Hematopoietic multipotent progenitor cell treated with erythropoietin and hydrocortisone succinate and interleukin-3 and kit ligand, for 6 days (in vitro differentiated cells): ENCODE measurements around the gene CP.
"Not testable (repeated sequence)": the region's sequence is repeated elsewhere in the genome, so short reads cannot be mapped to it uniquely, and the experiment has no call there.

Experiments
- DNase-seq: peaks from one replicate; pipeline ENCODE4 v3.0.0-alpha.2; 2015

CP gene

GRCh38 chr3:149226776-149227175 is 5.1 kb upstream of the CP start:
- no peak for DNase-seq

GRCh38 chr3:149224736-149225594 is 3.3 kb upstream of the CP start:
- peak; percentile 58 for DNase-seq

GRCh38 chr3:149223461-149223820 is 1.8 kb upstream of the CP start:
- no peak for DNase-seq

DNA sequence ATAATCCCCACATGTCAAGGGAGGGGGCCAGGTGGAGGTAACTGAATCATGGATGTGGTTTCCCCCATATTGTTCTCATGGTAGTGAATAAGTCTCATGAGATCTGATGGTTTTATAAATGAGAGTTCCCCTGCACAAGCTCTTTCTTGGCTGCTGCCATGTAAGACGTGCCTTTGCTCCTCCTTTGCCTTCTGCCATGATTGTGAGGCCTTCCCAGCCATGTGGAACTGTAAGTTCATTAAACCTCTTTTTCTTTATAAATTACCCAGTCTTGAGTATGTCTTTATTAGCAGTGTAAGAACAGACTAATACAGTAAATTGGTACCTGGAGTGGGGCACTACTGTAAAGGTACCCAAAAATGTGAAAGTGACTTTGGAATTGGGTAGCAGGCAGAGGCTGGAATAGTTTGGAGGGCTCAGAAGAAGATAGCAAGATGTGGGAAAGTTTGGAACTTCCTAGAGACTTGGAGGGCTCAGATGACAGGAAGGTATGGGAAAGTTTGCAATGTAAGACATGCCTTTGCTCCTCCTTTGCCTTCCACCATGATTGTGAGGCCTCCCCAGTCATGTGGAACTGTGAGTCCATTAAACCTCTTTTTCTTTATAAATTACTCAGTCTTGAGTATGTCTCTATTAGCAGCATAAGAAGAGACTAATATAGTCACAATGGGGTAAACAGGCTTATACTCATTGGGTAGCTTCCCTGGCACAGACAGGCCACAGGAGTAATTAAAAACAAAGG is 2.1 kb downstream of the CP start:
- not testable (repeated sequence) for DNase-seq

GRCh38 chr3:149217347-149217746 is 4.3 kb downstream of the CP start:
- no peak for DNase-seq

GRCh38 chr3:149216193-149216869 is 5.3 kb downstream of the CP start:
- no peak for DNase-seq

GRCh38 chr3:149215515-149215914 is 6.1 kb downstream of the CP start:
- no peak for DNase-seq

DNA sequence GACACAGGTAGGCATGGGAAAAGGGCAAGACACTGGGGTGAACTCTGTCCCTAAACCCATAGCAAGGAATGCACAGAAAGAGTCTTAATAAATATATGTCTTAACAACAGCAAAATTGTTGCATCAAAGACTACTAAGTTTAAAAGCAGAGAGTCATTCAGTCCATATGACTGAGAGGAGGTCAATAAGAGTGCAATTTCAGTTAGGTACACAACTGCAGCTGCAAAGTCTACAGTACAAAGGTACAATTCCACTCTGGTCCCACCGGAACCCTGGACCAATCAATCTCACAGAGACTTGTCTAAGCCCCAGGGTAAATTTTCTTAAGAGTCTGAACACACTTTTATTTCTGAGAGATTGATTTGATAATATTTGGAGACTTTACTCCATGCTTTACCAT is 6.9 kb downstream of the CP start:
- DNase-seq: no peak

- DNase-seq: peak; percentile 17
These were observed 9.2 kb downstream of the CP start for GRCh38 chr3:149212386-149212785.

- DNase-seq: no peak
These were observed 12.2 kb downstream of the CP start for GRCh38 chr3:149209431-149209830.

DNA sequence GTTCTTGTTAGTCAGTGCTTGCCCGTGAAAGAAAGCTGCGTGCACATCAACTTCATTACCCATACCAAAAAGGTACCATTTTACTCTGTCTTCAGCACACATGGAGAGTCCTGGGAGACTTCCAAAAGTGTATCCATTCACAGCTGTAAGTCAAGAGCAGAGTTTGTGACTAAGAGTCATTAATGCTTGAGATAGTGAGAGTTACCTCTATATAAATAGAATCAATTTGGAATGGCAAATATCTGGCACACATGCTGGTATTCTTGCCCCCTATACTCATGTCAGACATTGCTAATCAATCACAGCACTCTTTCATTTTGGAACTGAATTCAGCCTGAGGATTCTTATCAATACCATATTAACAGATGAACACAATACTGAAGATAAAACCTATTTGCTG is 14.2 kb downstream of the CP start:
- DNase-seq: no peak

GRCh38 chr3:149204390-149204991 is 17.1 kb downstream of the CP start:
- no peak for DNase-seq

- DNase-seq: peak; percentile 37
These were observed 17.9 kb downstream of the CP start for GRCh38 chr3:149203758-149204157.

GRCh38 chr3:149199474-149199873 is 22.2 kb downstream of the CP start:
- peak; percentile 41 for DNase-seq

DNA sequence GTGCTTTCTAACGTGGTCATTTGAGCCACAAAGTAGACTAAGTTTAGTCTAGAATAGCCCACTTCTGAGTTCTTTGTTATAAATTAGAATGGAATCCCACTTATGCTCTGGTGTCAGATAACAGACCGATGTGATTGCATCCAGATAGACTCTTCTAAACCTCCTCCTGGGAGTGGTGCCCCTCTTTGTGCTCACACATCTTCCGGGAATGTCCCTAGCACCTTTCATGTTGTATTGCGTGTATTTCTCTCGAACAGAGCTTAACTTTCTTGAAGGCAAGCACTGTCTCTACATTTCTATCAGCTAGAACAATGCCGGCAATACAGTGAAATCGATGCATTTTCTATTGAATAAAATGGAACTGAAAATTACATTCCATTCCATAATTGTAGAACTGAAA is 23.0 kb downstream of the CP start:
- DNase-seq: no peak

DNA sequence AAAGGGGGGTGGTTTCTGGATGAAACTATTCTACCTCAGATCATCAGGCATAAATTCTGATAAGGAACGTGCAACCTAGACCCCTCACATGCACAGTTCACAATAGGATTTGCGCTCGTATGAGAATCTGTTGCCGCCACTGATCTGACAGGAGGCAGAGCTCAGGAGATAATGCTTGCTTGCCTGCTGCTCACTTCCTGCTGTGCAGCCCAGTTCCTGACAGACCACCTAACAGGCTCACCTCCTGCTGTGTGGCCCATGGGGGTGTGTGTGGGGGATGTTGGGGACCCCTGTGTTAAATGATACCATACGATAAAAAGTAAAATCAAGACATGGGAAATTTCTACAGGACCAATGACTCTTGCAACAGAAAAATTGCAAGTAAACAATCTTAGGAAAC is 24.0 kb downstream of the CP start:
- DNase-seq: no peak

- DNase-seq: not testable (repeated sequence)
These were observed 24.6 kb downstream of the CP start for GRCh38 chr3:149196805-149197592.

- DNase-seq: no peak
These were observed 26.4 kb downstream of the CP start for GRCh38 chr3:149195221-149195620.

GRCh38 chr3:149188494-149188893 is 33.1 kb downstream of the CP start:
- DNase-seq: no peak

DNA sequence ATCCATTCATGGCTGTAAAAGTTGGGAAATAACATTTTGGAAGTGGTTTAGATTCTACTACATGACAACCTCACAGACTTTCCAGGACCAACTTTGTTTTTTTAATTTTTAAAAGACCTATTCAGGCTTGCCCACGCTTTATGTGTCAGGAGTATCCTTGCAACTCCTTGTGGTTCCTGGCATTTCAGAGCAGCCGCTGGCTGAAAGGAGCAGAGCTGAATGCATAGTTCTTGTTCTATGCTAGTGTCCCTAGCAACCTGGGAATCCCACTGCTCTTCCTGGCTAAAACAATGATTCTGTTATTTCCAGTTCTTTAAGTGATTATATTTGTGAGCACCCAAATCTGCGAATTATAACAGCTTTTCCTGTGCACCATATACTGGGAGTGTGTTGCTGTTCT is 34.9 kb downstream of the CP start:
- no peak for DNase-seq

GRCh38 chr3:149186219-149186618 is 35.4 kb downstream of the CP start:
- DNase-seq: no peak

DNA sequence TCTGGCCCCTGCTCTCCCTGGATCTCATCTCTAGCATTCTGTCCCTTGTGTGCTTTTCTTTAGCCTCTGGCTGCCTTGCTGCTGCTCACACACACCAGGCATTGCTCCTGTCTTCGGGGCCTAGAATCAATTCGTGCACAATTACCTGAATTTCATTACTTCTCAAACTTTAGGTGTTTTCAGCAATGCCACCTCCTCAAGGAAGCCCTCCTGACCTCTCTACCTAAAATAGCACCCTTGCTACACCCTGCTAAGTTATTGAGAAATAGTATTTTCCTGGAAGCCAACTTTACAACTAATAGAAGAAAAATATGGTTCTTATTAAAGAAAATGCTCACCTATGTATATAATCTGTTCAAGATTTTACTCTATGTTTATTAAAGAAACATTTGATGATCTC is 40.4 kb downstream of the CP start:
- no peak for DNase-seq
